H9 (cell line): ENCODE data around the gene KTI12. TPM values are rescaled to one million over a fixed set of nuclear protein-coding genes. Genes with fewer than 3 reads are reported as not detected.

ENCODE experiments used
- DNase-seq: peaks from one replicate; pipeline ENCODE4 v3.0.0-alpha.2; 2017
- H2AFZ ChIP-seq: one replicate; pipeline ENCODE4 v1.6.1; 2013; ENCODE audit warnings: mild to moderate bottlenecking, low read length, control low read depth, moderate library complexity
- H2AK5ac ChIP-seq: 2 replicates; pipeline ENCODE4 v1.6.1; 2013; ENCODE audit warnings: low read length, control low read depth, mixed read lengths; ENCODE audit not compliant: insufficient read length
- H2BK120ac ChIP-seq: one replicate; pipeline ENCODE4 v1.6.1; 2013; ENCODE audit warnings: low read depth, mild to moderate bottlenecking, low read length, control low read depth, inconsistent platforms; ENCODE audit not compliant: poor library complexity, severe bottlenecking
- H2BK12ac ChIP-seq: 2 replicates; pipeline ENCODE4 v1.6.1; 2013; ENCODE audit warnings: low read length, control low read depth, mixed read lengths, low read depth; ENCODE audit not compliant: insufficient read length
- H2BK15ac ChIP-seq: 2 replicates; pipeline ENCODE4 v1.6.1; 2013; ENCODE audit warnings: low read depth, low read length, control low read depth
- H2BK20ac ChIP-seq: one replicate; pipeline ENCODE4 v1.6.1; 2013; ENCODE audit warnings: low read depth, mild to moderate bottlenecking, low read length, control low read depth, inconsistent platforms; ENCODE audit not compliant: poor library complexity, severe bottlenecking
- H2BK5ac ChIP-seq: 2 replicates; pipeline ENCODE4 v1.6.1; 2013; ENCODE audit warnings: low read length, control low read depth, mixed read lengths; ENCODE audit not compliant: insufficient read length
- H3K14ac ChIP-seq: 2 replicates; pipeline ENCODE4 v1.6.1; 2013; ENCODE audit warnings: low read length, control low read depth; ENCODE audit not compliant: insufficient read depth
- H3K18ac ChIP-seq: 2 replicates; pipeline ENCODE4 v1.6.1; 2013; ENCODE audit warnings: low read depth, mild to moderate bottlenecking, mixed read lengths, low read length, control low read depth; ENCODE audit not compliant: insufficient read length
- H3K23ac ChIP-seq: 2 replicates; pipeline ENCODE4 v1.6.1; 2013; ENCODE audit warnings: low read length, control low read depth, mixed read lengths, low read depth; ENCODE audit not compliant: insufficient read length
- H3K23me2 ChIP-seq: 2 replicates; pipeline ENCODE4 v1.6.1; 2013; ENCODE audit warnings: low read depth, mild to moderate bottlenecking, mixed read lengths, low read length, control low read depth; ENCODE audit not compliant: insufficient read length, poor library complexity, severe bottlenecking
- H3K27ac ChIP-seq: 2 replicates; pipeline ENCODE4 v1.5.1; 2013; ENCODE audit warnings: low read length, control low read depth, mixed read lengths, low read depth; ENCODE audit not compliant: insufficient read length
- H3K27me3 ChIP-seq: 2 replicates; pipeline ENCODE4 v1.6.1; 2013; ENCODE audit warnings: low read length, control low read depth, inconsistent platforms; ENCODE audit not compliant: insufficient read depth
- H3K4ac ChIP-seq: 2 replicates; pipeline ENCODE4 v1.6.1; 2013; ENCODE audit warnings: low read depth, mild to moderate bottlenecking, control low read depth, inconsistent platforms, low read length, moderate library complexity
- H3K4me1 ChIP-seq: 2 replicates; pipeline ENCODE4 v1.6.1; 2013; ENCODE audit warnings: low read length, control low read depth, inconsistent platforms; ENCODE audit not compliant: insufficient read depth
- H3K4me2 ChIP-seq: 2 replicates; pipeline ENCODE4 v1.6.1; 2013; ENCODE audit warnings: low read length, control low read depth, mixed read lengths; ENCODE audit not compliant: insufficient read length, insufficient read depth
- H3K56ac ChIP-seq: 2 replicates; pipeline ENCODE4 v1.6.1; 2013; ENCODE audit warnings: low read depth, mild to moderate bottlenecking, mixed read lengths, low read length, control low read depth; ENCODE audit not compliant: insufficient read length
- H3K79me1 ChIP-seq: 2 replicates; pipeline ENCODE4 v1.6.1; 2013; ENCODE audit warnings: low read depth, mild to moderate bottlenecking, moderate library complexity, low read length, control low read depth, inconsistent platforms; ENCODE audit not compliant: insufficient read depth, poor library complexity, severe bottlenecking
- H3K79me2 ChIP-seq: 2 replicates; pipeline ENCODE4 v1.6.1; 2013; ENCODE audit warnings: low read length, control low read depth, inconsistent platforms; ENCODE audit not compliant: insufficient read depth
- H3K9ac ChIP-seq: 2 replicates; pipeline ENCODE4 v1.6.1; 2013; ENCODE audit warnings: low read length, control low read depth, mixed read lengths; ENCODE audit not compliant: insufficient read length; ENCODE audit errors: extremely low read depth
- H3K9me3 ChIP-seq: one replicate; pipeline ENCODE4 v1.6.1; 2013; ENCODE audit warnings: low read depth, low read length, inconsistent platforms; ENCODE audit not compliant: control insufficient read depth
- H3T11ph ChIP-seq: one replicate; pipeline ENCODE4 v1.6.1; 2013; ENCODE audit warnings: mild to moderate bottlenecking, low read length, control low read depth, inconsistent platforms
- H4K20me1 ChIP-seq: one replicate; pipeline ENCODE4 v1.6.1; 2013; ENCODE audit not compliant: control insufficient read depth, insufficient read length, insufficient read depth
- H4K5ac ChIP-seq: 2 replicates; pipeline ENCODE4 v1.6.1; 2013; ENCODE audit warnings: low read depth, mild to moderate bottlenecking, mixed read lengths, low read length, control low read depth; ENCODE audit not compliant: insufficient read length
- H4K8ac ChIP-seq: replicated peaks from 2 replicates; pipeline ENCODE4 v1.6.1; 2013; ENCODE audit warnings: low read length, control low read depth, mixed read lengths, low read depth; ENCODE audit not compliant: insufficient read length
- H4K91ac ChIP-seq: 2 replicates; pipeline ENCODE4 v1.6.1; 2013; ENCODE audit warnings: low read depth, mild to moderate bottlenecking, moderate library complexity, mixed read lengths, low read length, control low read depth; ENCODE audit not compliant: insufficient read length
- H3K27ac Mint-ChIP-seq, 3 experiments: 2 replicates in 2 of 3; 3 replicates in 1 of 3; pipeline ENCODE4 v1.8.0; 2020 to 2021; ENCODE audit warnings: mixed read lengths in 3 of 3, mild to moderate bottlenecking in 1 of 3, moderate library complexity in 1 of 3
- H3K27me3 Mint-ChIP-seq: 2 replicates; pipeline ENCODE4 v1.8.0; 2021; ENCODE audit warnings: low read depth, mild to moderate bottlenecking, moderate library complexity, mixed read lengths
- H3K36me3 Mint-ChIP-seq, 3 experiments: 2 replicates in 2 of 3; 3 replicates in 1 of 3; pipeline ENCODE4 v1.8.0; 2020 to 2021; ENCODE audit warnings: low read depth in 3 of 3, mixed read lengths in 3 of 3; ENCODE audit not compliant: insufficient read depth in 1 of 3
- H3K4me1 Mint-ChIP-seq, 2 experiments: 2 replicates each; pipeline ENCODE4 v1.8.0; 2020; ENCODE audit warnings: mixed read lengths in 2 of 2
- H3K4me3 Mint-ChIP-seq, 2 experiments: 2 replicates in 1 of 2; 3 replicates in 1 of 2; pipeline ENCODE4 v1.8.0; 2020 to 2021; ENCODE audit warnings: mild to moderate bottlenecking in 2 of 2, mixed read lengths in 2 of 2, moderate library complexity in 1 of 2
- H3K9me3 Mint-ChIP-seq, 2 experiments: 2 replicates in 1 of 2; 3 replicates in 1 of 2; pipeline ENCODE4 v1.8.0; 2020; ENCODE audit warnings: mild to moderate bottlenecking in 2 of 2, mixed read lengths in 2 of 2, moderate library complexity in 1 of 2
- CTCF ChIP-seq: fragments of 200-600 bp; sonication (generic); conservative IDR thresholded peaks from 3 replicates; pipeline ENCODE4 v1.8.0; 2021; ENCODE audit warnings: antibody characterized with exemption, mild to moderate bottlenecking
- WGBS: extraction: QIAGEN DNeasy Blood & Tissue Kit; methylation state at CpG from one replicate; pipeline ENCODE4 v1.1.7; 2013; ENCODE audit warnings: missing lambda C conversion rate, low lambda C conversion rate, mixed read lengths; ENCODE audit not compliant: insufficient read length; ENCODE audit errors: extremely low coverage; 5-methylcytosine and 5-hydroxymethylcytosine counted together
- total RNA-seq: library from RNA; stranded (reverse); gene quantifications from 2 replicates; pipeline ENCODE4 v1.2.1, GENCODE V29; 2021

The KTI12 gene
- total RNA-seq, 1 experiment from 2014 or later: 16.7 TPM

GRCh38 chr1:52003877-52004276 is 29.7 kb downstream of the KTI12 start:
- Mint-ChIP-seq H3K27me3 (no peaks in the 10 kb centered on the region), H3K36me3 (no peaks in the 10 kb centered on the region), H3K9me3 (0 out of 5 replicates have a peak, but pooled peaks cover 0 to 3% of the 10 kb centered on the region in 2 experiments), H3K27ac (no peak overlapping the region), H3K4me1 (peaks cover 28 to 29% of the 10 kb centered on the region in 2 experiments), H3K4me3 (no peak overlapping the region)
- Histone ChIP-seq H2BK120ac (no peak overlapping the region), H3T11ph (no peak overlapping the region), H3K79me1 (no peaks in the 10 kb centered on the region), H3K27me3 (no peaks in the 10 kb centered on the region), H4K8ac (no peak overlapping the region), H3K9me3 (no peaks in the 10 kb centered on the region), H3K79me2 (no peaks in the 10 kb centered on the region), H3K4me2 (no peak overlapping the region), H2BK5ac (no peak overlapping the region), H2AK5ac (no peak overlapping the region), H3K18ac (no peak overlapping the region), H3K56ac (no peak overlapping the region), H2BK12ac (no peak overlapping the region), H3K27ac (no peak overlapping the region), H4K5ac (no peak overlapping the region), H4K91ac (no peak overlapping the region), H4K20me1 (no peaks in the 10 kb centered on the region), H3K4me1 (peaks cover 13% of the 10 kb centered on the region; the same call in 1 of the 2 replicates), H3K14ac (no peak overlapping the region), H3K23ac (no peak overlapping the region), H3K4ac (no peak overlapping the region), H2AFZ (no peak overlapping the region), H3K9ac (no peak overlapping the region), H3K23me2 (no peaks in the 10 kb centered on the region), H2BK20ac (no peak overlapping the region), H2BK15ac (no peak overlapping the region)
- TF ChIP-seq CTCF: no peak
- no peak for DNase-seq
- WGBS: no CpG with 5 or more reads among the region's 4 CpGs
